HG02973 (cell line): ENCODE measurements around the gene DRD2.

Experiments used
- ATAC-seq: cut with Tn5 transposase; IDR thresholded peaks from one replicate; pipeline ENCODE4 v1.9.1; 2021; ENCODE audit warnings: moderate library complexity; ENCODE audit not compliant: unreplicated experiment

Gene DRD2

DNA sequence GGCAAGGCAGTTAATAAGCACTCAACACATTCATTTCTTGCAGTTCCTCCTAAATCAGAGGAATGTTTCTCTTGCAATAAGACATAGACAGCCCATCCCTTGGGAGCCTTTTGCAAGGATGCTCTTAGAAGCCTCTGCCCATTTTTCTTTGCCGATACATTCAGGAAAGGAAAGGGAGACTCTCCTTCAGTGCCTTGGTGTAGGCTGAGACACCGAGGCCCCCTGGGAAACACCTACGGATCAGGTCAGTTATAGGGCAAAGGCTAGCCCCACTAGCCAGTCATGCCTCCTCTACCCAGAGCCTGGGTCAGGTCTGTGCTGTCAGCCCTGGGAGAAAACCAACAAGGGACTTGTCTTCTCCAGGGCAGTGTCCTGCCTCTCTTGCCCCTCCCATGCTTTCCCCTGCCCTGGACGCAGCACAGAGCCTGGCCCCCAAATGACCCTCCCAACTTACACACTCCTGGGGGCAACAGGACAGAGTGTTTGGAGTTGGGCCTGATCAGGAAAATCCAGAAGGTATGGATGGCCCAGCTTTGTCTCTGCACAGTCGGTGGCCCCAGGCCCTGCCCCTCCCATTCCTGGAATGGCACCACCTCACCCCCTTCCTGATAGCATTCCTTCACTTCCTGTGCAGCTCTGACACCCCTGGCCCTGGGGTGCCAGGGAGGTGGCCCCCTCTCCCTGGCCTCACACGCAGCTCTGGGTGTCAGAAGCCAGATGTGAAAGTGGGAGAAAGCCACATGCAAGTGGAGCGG lies 69.3 kb downstream of the DRD2 start:
- no peak for ATAC-seq

DNA sequence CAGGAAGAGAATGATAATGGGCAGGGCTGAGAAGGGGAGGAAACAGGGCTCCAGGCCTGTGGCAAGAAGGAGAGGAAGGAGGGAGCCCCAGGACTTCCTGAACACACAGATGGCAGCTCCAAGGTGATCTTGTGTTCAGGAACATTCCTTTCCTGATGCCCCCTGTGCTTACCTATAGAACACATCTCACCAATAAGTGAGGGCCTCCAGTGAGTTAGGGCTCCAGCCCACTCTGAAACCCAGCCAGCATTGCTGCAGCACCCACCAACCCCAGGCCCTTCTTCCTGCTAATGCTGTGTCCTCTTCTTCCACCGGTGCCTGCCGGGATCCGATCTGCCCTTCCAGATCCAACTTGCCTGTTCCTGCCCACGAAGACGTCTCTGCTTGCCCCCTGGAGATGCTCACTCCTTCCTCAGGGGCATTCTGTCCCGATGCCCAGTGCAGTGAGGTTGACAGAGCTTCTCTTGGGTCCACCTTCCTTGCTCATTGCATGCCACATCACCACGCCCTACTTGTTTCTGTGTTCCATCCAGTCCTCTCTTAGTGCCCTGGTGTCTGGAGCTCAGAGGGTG lies 70.3 kb downstream of the DRD2 start:
- ATAC-seq, result no peak

DNA sequence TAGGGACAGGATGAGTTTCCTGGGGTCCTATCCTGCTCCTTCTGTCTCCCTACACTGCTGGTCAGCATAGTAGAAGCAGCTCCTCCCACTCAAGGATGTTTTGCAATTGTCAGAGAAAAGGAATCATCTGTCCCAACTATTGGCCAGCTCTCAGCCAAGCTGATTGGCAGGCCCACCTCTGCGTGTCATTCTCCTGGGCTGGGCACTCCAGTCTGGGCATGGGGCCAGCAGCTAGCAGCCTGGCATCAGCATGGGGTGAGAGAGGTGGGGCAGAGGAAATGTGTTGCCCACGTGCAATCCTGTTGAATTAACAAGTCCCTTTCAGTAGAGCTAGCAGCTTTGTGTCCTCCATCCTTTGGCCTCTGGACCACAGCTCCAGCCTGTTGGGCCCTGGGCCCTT lies 73.5 kb downstream of the DRD2 start:
- no peak for ATAC-seq

DNA sequence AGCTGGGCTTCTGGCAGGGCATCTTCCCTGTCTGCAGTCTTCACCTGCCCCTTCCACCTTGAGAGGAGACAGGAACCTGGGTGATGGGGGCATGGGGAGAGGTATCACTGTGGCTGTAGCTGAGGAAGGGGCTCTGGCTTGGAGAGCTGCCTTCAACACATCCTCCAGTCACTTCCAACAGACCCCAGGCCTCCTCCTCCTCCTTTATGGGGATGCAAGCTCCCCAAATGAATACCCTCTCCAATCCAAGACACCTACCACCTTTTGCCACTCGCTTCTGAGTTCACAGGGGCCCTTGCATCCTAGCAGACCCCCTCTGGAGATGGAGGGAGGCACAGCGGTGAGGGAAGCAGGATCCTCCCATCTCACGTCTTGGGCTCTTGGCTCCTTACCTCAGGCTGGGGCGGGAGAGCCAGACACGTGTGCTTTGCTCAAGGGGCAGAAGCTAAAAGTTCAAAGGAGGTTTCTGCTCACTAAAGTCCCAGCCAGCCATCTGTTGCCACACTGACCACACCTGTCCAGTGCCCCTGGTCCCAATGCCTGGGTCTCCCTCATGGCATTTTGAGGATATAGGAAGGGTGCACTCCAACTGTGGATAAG lies 74.5 kb downstream of the DRD2 start:
- no peak for ATAC-seq

DNA sequence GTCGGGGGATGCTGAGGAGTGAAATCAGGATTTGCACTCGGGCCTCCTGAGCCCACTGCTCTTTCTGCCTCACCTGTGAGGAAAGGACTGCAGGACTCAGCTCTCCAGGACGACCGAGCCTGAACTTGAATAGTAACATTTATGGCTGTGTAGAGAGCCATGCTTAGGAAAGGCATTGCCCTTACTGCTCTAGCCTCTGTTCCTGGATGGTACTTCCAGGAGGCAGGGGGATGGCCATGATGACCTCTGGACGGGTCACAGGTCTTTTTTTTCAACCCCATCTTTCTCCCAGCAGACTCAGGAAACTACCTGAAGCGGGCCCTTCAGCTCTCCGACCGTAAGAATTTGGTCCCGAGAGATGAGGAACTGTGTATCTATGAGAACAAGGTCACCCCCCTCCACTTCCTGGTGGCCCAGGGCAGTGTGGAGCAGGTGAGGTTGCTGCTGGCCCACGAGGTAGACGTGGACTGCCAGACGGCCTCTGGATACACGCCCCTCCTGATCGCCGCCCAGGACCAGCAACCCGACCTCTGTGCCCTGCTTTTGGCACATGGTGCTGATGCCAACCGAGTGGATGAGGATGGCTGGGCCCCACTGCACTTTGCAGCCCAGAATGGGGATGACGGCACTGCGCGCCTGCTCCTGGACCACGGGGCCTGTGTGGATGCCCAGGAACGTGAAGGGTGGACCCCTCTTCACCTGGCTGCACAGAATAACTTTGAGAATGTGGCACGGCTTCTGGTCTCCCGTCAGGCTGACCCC lies 76.3 kb downstream of the DRD2 start:
- ATAC-seq, result no peak

DNA sequence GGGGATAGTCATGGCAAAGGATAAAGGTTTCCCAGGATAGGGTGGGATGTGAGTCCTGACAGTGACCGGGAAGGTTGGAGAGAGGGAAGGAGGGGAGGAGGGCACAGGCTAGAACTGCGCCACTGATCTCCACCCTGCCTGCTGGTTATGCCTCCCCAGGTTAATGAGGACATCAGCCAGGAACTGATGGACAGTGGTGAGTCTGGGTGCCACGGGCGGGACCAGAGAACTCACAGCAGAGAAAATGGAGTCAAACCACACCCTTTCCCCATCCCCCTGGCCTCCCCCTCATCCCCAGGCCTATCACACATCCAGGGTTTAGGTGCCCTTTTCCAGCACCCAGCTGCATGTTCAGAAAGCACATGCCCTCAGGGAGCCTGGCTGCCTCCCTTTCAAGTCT lies 77.4 kb downstream of the DRD2 start:
- no peak for ATAC-seq

DNA sequence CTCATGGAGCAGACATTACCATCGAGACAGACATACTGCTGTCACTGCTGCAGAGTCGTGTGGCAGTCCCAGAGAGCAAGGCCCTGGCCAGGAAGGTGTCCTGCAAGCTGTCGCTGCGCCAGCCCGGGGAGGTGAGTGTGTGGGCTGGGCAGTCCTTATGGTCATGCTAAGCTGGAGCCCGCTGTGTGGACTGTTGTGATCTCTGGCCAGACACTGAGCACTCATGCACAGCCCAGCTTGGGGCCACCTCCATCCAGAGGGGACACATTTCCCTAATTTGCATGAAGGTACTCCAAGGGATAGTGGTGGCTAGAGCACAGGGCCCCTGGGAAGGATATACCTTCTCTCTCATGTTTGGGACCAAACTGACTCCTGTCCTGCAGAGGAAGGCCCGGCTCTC lies 78.0 kb downstream of the DRD2 start:
- no peak for ATAC-seq

DNA sequence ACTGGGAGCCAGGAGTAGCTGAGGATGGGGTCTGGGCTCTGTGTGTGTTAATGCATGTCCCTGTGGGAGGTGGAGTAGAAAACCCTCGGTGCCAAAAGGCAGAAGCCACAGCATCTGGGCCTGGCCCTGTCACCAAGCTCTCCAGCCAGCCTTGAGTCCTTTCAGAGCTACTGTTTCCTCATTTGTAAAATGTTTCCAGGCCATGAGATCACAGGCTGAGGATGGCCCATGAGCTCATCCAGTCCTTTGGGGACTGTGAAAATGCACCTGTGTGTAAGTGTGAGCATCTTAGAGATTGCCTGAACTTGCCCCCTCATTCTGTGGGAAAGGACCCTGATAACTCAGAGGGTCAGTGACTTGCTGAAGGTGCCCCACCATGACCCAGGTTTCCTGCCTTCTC lies 78.5 kb downstream of the DRD2 start:
- no peak for ATAC-seq

DNA sequence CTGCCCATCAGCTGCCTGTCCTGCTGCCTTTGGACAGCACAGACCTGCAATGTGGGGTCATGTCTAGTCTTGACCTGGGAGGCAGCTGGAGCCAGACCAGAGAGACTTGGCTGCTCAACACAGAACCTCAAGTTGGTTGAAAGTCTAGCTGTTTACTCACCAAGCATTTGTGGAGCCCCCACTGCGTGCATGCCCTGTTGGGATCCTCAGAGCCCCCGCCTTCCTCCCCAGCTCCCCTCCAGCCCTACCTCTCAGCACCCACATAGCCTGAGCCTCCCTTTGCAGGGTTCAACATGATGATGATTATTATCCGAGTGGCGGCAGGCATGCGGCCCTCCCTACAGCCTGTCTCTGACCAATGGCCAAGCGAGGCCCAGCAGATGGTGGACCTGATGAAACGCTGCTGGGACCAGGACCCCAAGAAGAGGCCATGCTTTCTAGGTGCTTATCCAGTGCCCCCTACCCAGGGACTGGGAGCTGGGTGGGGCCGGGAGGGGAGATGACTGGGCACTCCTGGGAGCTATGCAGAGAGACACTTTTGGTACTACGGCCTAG lies 79.3 kb downstream of the DRD2 start:
- ATAC-seq, result no peak

DNA sequence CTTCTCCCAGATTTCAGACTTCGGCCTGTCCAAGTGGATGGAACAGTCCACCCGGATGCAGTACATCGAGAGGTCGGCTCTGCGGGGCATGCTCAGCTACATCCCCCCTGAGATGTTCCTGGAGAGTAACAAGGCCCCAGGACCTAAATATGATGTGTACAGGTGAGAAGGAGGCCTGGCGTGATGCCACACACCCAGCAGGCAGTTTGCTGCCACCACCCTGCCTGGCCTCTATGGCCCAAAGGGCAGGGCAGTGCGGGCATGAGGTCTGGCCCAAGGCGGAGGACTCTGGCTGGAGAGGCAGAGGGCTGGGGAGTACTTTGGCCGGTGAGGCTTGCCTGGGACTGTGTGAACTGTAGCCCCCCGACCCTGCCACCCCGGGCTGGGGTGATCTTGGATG lies 80.3 kb downstream of the DRD2 start:
- ATAC-seq, result no peak

DNA sequence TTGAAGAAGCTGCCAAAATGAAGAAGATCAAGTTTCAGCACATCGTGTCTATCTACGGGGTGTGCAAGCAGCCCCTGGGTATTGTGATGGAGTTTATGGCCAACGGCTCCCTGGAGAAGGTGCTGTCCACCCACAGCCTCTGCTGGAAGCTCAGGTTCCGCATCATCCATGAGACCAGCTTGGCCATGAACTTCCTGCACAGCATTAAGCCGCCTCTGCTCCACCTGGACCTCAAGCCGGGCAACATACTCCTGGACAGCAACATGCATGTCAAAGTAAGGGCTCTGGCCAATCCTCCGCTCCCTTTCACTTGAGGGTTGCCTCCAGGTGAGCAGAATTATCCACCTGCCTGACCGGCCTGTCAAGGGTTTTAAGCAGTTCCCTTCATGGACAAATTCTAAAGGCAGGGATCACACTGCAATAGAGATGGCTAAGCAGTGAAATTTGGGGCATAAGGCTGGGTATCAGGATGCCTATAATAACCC lies 81.7 kb downstream of the DRD2 start:
- no peak for ATAC-seq

DNA sequence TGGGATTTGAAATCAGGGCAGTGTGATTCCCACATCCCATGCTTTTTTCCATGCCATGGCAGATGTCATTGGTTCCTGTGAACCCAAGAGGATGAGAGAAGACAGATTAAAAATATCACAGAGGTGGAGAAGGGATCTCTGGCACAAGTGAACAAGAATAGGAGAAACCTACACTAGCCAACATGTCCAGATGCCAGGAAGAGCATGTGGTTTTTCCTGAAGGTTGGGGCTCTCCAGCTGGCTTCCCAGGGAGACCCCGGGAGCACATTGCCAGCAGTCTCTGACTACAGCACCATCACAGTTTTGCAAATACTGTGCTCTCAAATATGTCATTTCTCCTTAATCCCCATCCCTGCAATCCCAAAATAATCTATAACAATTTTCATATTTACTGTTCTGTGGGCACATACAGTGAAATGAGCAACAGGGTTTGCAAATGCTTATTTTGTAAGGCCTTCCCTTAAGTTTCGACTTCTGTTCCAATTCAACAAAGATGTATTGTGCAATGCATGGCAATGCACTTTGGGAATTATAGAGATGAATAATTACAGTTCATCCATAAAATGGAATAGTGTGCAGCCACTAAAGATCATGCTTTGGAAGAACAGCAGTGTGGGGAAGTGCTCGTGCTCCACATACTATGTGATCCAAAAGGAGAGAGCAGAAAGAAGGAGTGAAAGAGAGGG lies 82.8 kb downstream of the DRD2 start:
- ATAC-seq, result no peak

DNA sequence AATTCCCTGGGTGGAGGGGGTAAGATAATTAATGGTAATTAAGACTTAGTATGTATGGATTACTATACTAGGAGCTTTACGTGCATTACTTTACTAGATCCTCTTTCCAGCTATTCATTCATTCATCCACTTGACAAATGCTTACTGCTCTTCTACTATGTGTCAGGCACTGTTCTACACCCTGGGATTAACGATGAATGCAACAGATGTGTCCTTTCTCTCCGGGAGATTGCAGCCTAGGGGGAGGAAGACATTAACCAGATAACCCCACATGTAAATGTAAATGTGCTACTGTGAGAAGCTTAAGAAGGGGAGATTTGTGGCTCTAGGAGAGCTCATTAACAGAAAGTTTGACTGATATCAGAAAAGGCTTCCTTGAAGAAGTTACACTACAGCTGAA lies 85.9 kb downstream of the DRD2 start:
- no peak for ATAC-seq

DNA sequence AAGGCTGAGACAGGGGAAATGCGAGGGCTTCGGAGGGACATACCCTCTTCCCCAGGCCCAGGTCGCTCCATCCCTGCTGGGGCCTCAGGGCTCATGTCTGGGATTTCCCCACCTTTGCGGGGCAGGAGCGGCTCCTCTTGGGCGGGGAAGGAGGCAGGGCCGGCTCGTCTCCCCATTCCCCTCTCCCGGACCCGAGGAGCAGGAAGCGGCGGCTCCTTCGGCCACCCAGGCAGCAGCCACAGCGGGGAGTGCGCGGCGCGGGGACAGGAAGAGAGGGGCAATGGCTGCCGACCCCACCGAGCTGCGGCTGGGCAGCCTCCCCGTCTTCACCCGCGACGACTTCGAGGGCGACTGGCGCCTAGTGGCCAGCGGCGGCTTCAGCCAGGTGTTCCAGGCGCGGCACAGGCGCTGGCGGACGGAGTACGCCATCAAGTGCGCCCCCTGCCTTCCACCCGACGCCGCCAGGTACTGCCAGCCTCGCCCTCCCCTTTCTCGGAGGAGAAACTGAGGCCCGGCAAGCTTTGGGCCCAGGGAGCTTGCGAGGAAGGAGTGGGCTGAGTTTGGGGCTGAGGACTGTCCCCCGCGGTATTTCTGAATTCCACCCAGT lies 87.5 kb downstream of the DRD2 start, which contains the start of gene ANKK1:
ANKK1 (plus strand) TSS at position 175 of the 607 bp plus-strand sequence; CDS start at position 281, 106 bp downstream.
- ATAC-seq, result no peak

DNA sequence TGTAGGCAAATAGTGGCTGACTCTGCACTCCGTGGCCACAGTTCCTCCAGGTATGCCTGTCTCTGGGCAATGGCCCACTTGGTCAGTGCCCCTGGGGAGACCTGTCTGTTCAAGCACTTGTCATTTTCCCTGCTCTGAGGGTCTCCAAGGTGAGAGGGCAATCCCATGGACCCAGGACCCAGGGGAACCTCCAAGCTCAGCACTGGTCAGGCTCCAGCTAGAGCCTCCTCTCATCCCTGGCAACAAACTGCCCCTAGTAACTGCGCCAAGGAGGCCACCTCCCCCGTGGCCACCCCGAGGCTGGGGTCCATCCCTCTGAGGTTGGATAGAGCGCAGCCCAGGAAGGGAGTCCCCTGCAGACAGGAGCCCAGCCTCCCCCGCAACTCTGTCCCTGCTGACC lies 88.3 kb downstream of the DRD2 start:
- no peak for ATAC-seq

DNA sequence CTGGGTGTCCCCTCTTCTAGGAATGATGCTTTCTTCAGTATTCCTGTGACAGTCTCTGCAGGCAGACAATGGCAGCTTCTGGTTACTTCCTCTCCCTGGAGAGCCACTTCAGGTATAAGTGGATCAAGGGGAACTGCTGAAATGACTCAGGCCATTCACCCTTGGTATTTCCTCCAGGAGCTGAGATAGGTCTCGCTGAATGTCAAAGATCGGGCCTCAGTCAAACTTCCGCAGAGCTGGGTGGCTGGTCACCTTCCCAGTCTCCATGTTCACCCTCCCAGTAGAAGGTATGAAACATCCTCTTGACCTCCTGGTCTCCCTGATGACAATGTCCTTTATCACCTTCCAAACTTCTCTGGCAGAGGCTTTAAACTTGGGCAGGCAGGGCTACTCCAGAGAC lies 89.4 kb downstream of the DRD2 start:
- ATAC-seq, result no peak

DNA sequence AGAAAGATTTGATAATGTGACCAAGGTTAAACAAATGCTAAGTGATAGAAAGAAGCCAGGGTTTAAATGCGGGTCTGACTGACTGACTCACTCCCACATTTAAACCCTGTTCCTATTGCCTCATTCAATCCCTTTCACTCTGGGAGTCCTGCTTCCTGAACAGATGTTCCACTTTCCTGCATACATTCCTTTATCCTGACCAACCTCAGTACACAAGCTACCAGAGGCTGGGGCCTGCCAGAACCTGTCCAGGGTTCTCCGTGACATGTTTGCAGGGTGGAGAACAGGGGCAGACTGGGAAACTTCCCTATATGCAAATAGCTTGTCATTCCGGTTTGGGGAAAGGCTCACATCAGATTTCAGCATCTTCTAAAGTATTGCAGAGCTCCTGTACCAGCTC lies 90.6 kb downstream of the DRD2 start:
- ATAC-seq, result no peak

DNA sequence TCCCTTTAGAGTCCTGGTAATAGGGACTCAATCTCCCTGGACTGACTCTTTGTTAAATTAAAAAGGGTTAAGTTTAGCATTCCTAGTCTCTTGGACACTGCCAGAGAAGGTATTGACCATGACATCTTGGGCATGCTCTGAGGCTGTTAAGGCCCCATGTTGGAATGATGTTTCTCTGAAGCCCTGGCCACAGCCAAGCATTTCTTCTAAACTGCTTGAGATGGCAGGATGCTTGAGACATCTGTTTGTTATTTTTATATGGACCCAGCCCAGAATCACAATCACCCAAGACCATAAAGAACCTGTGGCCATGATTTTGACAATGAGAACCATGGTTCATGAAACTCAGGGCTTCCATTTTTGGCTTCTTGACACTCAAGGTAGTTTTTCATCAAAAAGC lies 93.1 kb downstream of the DRD2 start:
- ATAC-seq, result no peak

DNA sequence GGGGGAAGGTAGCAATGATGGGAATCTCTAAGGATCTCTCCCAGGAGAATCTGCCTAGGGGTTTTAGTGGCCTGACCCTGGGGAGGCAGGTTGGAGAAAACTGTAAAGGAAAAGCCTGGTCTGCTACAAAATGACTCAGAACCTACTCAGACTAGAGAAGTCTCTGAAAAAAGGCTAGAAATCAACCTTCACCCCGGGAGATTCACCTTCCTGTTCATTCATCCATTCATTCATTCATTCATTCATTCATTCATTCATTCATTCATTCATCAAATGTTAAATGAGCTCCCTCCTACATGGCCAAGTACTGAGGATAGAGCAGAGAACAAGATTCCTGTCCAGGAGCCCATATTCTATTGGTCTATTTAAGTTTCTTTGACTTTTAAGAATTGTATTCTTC lies 96.5 kb downstream of the DRD2 start:
- no peak for ATAC-seq

DNA sequence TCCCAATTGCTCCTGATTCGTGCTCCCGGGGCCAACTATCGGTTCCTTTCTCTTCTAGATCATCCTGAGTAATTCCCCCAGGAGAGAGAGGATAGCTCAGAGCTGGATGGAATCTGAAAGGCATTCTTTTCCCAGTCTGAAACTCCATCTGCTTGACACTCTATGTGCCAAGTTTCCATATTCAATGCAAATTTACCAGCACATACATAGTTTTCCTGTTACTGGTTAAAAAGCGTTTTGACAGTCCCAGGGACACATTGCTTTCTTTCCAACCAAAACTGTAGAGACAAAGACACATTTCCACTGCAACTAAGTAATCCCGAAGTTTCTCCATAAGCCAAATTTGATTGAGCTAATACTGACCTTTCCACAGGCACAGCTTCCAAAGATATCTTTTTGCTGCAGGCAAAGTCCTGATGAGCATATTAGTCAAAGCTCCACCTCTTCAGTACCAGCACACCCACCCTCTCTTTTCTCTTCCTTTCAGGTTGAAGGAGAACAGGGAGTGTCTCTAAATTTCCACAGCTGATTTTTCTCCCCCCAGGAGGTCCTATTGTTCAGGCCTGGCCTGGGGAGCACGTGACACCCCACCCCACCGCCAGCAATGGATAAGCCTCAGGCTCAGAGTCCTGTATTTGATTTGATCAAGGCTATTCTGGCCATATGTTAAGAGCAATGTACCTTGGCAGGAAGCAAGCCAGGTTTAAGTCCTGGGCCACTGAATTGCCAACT lies 97.4 kb downstream of the DRD2 start:
- ATAC-seq, result no peak
